Hematopoietic multipotent progenitor cell treated with erythropoietin and hydrocortisone succinate and interleukin-3 and kit ligand, for 15 days (in vitro differentiated cells): ENCODE data around the gene FXYD1.

Experiments used
- DNase-seq: peaks from one replicate; pipeline ENCODE4 v3.0.0-alpha.2; 2015; ENCODE audit warnings: low spot score

FXYD1 gene

DNA sequence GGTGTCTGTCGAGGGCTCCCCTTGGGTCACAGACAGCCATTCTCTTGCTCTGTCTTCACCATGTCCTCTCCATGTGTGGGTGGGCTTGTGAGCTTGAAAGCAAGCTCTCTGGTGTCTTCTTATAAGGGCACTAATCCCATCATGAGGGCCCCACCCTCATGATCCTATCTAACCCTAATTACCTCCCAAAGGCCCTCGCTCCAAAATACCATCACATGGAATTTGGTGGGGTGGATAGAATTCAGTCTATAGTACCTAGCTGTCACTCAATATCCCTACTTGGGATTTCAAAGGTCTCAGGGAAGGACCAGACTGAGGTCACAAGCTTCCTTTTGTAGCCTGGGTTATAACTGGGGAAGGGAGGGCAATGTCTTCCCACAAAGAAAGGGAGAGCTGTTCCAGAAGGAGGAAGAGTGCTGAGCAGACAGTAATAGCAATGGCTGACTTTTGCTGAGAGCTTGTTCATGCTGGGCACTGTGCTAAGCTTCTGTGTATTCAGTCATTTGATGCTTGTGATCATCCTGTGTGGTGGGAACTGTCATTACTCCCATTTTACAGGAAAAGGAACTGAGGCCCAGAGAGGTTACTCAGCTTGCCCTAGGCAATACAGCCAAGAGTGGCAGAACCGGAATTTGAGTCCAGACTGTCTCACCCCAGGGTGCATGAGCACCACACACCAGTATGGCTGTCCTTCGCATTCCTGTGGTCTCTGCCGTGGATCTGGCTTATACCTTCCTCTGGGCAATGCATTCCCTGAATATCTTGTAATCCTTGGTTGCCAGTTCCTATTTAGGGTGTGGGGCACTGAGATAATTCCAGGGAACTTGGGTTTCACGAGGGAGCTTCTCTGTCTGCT, 24.1 kb downstream of the FXYD1 start:
- DNase-seq: no peak

DNA sequence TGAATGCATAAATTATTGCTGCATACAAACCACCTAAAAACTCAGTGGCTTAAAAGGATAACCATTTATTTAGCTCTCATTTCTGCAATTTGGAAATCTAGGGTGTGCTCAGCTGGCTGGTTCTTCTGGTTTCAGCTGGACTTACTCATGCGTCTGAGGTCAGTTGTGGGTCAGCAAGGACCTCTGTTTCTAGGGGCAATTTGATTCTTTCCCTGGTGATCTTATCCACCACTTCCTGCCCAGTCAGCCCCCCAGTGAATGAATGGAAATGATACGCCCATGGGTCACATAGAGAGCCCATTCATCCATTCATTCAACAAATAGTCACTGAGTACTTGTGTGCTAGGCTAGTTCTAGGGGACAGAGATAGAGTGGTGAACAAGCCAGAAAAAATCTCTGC, 25.8 kb downstream of the FXYD1 start:
- no peak for DNase-seq

DNA sequence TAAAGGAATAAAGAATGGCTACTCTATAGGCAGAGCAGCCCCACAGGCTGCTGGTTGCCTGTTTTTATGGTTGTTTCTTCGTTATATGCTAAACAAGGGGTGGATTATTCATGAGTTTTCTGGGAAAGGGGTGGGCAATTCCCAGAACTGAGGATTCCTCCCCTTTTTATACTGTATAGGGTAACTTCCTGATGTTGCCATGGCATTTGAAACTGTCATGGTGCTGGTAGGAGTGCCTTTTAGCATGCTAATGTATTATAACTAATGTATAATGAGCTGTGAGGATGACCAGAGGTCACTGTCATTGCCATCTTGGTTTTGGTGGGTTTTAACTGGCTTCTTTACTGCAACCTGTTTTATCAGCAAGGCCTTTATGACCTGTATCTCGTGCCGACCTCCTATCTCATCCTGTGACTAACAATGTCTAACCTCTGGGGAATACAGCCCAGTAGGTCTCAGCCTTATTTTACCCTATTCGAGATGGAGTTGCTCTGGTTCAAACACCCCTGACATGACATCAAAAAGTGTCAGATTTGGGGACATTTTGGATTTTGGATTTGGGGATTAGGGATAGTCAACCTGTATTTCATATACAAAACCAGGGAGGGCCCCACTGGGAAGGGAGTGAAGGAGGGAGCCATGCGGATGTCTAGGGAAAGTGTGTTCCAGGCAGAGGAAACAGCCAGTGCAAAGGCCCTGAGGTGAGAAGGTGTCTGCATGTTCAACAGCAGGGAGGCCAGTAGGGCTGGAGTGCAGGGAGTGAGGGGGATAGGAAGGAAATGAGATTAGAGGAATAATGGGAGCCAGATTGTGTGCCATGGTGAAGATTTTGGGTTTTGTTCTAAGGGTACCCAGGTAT, 26.8 kb downstream of the FXYD1 start:
- DNase-seq: no peak

DNA sequence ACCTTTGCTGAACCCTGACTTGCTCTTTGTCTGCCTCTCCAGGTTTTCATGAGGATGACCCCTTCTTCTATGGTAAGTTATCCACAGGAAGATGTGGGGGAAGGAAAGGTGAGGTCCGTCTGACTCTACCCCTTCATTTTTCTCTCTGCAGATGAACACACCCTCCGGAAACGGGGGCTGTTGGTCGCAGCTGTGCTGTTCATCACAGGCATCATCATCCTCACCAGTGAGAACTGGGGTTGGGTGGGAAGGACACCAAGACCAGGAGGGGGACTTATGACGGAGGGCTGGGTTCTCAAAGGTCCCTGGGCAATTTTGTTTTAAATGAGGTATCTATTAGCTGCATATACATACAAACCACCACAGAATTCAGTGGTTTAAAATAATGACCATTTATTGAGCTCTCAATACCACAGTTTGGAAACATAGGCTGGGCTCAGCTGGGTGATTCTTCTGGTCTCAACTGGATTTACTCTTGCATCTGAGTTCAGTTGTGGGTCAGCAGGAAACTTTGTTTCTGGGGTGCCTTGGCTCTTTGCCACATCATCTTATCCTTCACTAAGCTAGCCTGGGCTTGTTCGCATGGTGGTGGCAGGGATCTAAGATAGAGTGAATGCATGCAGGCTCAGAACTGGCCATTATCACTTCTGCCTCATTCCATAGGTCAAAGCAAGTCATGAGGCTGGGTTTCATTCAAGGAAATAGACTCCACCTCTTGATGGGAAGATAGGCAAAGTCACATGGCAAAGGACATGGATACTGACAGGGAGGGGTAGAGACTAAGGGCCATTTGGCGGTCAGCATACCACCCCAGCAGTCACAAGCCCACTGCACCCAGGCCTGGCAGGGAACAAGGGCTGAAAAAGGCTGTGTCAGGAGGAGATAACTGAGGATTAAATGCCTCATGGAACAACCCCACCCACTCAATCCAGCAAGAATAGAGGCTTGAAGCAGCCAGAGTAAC, 27.8 kb downstream of the FXYD1 start:
- DNase-seq: no peak

DNA sequence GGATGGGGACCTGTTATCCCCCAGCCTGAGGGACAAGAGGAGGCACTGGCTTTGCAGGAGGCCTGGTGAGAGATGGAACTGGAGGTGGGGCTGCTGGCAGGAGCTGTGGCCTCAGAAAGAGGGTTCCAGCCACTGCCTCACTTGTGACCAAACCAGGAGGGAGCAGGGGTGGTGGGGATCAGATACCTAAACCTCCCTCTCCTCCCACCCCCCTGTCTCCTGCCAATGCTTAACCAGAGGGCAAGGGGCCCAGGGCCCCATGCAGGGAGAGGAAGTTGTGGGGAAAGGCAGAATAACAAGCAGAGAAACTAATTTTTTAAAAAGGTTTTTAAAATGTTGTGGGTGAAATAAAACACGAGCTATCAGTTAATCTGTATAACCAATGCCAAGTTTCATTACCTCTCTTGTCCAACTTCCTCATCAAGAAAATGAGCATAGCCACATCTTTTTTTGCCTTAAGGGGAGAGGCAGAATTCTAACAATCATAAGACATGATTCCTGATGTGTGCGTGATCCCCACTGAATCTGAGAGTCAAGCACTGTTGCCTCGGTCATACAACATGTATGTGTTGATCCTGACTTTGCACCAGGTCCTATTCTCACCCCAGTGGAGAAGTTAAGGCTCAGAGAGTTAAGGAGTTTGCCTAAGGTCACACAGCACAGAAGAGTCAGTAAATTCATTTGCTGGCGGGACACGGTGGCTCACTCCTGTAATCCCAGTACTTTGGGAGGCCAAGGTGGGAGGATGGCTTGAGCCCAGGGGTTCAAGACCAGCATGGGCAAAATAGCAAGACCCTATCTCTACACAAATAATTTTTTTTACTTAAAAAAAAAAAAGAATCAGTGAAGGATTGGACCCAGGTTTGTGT, 28.9 kb downstream of the FXYD1 start:
- no peak for DNase-seq

DNA sequence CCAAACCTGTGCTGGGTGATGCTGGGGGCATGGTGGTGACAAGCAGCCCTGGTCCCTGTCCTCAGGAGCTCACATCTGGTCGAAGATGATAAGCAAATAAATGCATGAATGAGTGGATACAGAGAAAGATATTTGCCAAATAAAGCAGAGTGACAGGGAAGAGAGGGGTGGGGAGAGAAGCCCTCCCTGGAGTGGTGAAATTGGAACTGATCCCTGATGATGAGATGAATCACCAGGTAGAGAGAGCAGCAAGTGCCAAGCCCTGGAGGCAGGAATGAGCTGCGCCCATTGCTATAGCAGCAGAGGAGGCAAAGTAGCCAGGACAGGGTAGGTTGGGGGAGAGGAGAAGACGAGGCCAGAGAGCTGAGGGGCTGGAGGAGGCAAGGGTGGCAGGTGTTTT, 29.6 kb downstream of the FXYD1 start:
- no peak for DNase-seq

DNA sequence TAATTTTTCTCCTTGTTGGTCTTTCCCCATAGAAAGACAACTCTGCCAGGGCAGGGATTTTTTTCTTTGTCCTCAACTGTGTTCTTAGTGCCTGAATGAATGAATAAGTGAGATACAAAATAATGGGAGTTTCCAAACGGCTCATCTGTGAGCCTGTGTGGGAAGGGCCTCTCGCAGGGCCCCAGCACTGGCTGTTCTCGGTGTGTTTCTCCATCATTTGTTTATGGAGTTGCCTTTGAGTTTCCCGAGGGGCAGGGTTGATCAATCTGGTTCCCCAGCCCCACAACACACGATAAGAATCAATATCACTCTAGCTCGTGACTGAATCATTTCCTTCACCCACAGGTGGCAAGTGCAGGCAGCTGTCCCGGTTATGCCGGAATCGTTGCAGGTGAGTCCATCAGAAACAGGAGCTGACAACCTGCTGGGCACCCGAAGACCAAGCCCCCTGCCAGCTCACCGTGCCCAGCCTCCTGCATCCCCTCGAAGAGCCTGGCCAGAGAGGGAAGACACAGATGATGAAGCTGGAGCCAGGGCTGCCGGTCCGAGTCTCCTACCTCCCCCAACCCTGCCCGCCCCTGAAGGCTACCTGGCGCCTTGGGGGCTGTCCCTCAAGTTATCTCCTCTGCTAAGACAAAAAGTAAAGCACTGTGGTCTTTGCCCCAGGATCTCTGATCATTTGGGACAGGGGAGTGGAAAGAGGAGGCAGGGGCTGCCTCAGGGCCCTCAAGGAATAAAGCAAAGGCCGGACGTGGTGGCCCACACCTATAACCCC, 30.8 kb downstream of the FXYD1 start:
- DNase-seq: no peak

DNA sequence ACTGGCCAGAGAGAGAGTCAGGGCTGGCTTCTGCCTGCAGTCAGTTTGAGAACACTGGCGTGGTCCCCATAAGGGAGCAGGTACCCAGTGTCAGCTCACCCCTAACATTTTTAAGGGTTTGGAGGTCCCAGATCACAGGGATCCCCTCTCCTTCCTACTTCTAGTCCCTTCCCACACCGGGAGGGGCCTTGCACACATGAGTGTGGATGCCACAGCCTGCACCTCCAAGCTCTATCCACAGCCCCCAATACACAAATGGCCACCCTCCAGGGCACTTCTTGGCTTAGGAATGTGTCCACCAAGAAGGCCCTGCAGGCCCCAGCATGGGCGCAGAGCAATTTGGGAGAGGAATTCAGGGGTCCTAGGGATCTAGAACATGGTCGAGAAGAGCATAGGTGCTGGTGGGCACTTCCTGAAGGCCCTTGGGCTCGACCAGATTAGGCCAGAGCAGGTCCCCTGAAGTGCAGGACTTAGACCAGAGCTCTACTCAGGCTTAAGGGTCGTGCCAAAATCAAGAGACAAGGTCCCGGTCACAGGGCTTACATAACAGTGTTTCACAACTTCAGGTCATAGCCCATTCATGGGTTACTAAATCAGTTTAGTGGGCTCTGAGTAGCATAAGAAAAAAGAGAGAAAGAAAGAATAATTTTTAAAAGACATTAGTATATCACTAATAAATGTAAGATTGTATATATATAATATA, 31.9 kb downstream of the FXYD1 start:
- DNase-seq: no peak

DNA sequence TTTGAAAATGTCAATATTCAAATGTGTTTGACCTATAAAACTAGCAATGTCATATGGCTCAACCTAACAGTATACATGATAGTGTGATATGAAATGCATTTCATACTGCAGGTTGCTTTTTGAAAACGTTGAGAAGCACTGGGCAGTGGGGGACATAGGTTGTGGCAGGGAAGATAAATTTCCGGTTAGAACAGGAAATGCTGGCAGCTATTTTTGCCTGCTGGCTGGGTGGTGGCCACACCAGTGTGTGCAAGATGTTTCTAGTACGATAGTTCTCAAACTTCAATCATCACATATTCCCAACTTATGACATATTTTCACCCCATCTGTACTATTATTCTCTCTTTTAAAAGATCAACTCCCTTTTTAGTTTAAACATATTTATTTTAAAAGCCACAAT, 33.1 kb downstream of the FXYD1 start:
- no peak for DNase-seq

DNA sequence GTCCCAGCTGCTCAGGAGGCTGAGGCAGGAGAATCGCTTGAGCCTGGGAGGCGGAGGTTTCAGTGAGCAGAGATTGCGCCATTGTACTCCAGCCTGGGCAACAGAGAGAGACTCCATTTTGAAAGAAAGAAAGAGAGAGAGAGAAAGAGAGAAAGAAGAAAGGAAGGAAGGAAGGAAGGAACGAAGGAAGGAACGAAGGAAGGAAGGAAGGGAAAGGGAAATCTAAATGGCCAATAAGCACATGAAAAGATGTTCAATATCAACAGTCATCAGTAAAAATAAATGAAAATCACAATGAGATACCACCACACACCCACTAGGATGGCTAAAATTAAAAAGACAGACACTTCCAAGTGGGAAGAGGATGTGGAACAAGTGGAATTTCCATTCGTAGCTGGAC, 35.6 kb downstream of the FXYD1 start:
- no peak for DNase-seq

DNA sequence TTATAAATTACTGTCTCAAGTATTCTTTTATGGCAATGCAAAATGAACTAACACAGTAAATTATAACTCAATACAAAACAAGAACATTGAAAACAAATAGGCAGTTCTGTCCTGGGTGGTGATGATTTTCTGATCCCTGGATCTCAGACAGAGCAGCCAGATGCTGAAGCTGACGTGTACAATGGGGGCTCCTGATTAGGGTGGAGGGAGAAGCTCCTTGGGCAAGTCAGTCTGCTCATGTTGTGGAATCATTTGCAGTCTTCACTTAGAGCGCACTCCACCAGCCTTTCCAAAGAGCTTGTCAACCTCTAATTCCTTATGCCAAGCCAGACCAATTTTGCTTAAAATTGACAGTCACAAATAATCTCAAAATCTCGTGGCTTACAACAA, 37.6 kb downstream of the FXYD1 start:
- no peak for DNase-seq

DNA sequence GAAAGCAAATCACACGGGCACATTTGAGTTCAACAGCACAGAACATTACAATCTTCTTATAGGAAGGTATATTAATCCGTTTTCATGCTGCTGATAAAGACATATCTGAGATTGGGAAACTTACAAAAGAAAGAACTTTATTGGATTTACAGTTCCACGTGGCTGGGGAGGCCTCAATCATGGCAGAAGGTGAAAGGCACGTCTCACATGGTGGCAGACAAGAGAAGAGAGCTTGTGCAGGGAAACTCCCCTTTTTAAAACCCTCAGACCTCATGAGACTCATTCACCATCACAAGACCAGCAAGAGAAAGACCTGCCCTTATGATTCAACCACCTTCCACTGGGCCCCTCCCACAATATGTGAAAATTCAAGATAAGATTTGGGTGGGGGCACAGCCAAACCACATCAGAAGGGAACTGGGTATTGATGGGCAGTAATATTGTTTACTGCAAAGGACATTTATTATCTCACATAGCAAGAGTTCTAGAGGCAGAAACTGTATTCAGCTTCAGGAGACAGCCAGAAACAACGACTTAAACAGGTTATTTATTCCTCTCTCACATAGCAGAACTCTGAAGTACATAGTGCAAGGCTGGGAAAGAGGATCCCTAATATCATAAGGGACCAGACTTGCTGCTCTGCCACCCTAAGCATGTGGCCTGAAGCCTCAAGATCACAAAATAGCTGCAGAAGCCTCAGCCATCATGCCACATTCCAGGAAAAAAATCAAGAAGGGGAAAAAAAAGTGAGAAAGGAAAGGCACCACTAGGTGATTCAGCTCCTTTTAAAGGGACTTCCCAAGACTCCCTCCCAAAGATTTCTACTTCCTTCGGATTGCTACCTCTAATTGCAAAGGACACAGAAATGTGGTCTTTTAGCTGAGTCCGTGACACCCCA, 39.0 kb downstream of the FXYD1 start:
- DNase-seq: no peak

DNA sequence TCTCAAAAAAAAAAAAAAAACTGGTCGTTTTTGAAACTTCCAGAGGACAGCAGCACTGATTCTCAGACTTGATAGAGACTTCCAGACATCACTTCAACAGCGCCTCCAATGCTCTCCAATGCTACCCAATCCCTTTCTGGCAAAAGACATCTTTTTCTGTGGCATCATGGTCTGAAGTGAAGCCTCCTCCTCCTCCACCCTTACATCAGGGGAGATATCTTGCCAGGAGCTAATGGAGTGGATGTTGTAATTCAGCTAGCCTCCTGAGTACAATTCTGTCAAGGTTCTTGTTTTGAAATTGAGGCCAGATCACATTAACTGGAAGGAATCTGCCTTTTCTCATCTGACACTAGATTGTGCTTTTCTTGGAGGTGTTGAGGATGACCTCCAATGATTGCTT, 40.1 kb downstream of the FXYD1 start:
- DNase-seq: no peak

DNA sequence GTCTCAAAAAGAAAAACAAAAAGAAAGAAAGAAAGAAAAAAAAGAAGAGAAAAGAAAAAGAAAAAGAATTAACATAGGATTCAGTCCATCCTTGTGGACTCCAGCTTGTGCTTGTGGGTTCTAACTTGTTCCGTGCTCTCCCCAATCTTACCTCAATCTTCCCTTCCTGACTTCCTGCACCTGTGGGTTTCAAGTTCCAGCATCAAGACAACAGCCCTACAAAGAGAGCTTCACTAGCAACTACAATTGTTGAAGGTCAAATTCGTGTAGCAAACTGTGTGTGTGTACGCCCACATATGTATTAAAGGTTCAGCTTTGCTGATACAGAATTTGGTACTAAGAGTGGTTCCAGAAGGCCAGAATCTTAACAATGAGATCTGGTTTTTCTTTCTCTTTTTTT, 41.2 kb downstream of the FXYD1 start:
- DNase-seq: no peak

DNA sequence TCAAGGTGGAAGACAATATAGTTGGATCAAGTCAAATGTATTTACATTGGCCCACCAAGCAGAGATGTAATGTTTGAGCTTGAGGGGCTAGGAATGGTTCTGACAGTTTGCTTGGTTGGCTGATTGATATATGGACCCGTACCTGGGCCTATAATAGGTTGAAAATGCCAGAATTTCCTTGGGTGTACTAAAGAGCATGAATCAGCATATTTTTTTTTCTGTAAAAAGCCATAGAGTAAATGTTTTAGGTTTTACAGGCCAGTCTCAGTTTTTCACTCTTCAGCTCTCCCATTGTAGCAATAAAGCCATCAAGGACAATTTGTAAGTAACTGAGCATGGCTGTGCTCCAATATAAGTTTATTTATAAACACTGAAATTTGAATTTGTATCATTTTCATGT, 42.8 kb downstream of the FXYD1 start:
- DNase-seq: no peak

DNA sequence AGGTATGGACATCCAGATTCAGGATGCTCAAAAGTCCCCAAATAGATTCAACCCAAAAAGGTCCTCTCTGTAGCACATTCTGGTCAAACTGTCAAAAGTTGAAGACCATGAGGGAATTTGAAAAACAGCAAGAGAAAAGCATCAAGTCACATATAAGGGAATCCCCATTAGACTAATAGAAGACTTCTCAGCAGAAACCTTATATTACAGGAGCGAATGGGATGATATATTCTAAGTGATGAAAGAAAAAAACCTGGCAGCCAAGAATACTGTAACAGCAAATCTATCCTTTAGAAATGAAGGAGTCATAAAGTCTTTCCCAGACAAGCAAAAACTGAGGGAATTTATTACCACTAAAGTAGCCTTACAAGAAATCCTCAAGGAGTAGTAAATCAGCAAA, 45.6 kb downstream of the FXYD1 start:
- DNase-seq: no peak

DNA sequence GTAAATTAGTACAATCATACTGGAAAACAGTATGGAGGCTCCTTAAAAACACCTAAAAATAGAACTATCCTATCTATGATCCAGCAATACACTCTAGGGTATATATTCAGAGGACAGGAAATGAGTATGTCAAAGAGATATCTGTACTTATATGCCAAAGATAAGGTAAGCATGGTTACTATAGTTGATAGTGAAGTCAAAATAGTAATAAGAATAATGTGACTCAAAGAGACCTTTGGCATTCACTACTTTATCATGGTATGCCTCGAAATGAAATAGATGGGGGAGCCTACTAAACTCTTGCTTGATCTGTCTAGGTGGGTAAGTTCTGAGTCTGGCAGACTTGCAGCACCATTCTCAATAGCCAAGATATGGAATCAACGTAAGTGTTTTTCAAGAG, 46.3 kb downstream of the FXYD1 start:
- no peak for DNase-seq
